PC-3 (cell line): ENCODE data around the gene EIF4ENIF1.

Experiments
- CTCF ChIP-seq: fragments of 300-600 bp; sonication (generic); conservative IDR thresholded peaks from 2 replicates; pipeline ENCODE4 v1.5.1; 2017; ENCODE audit warnings: antibody characterized with exemption, low read depth, mild to moderate bottlenecking, low read length
- EZH2 ChIP-seq: fragments of 300-600 bp; sonication (generic); IDR thresholded peaks from one replicate; pipeline ENCODE4 v1.6.1; 2017; ENCODE audit warnings: antibody characterized with exemption, mild to moderate bottlenecking, low read length; ENCODE audit not compliant: unreplicated experiment
- EZH2phosphoT487 ChIP-seq: fragments of 300-600 bp; sonication (generic); IDR thresholded peaks from 2 replicates; pipeline ENCODE4 v1.6.1; 2018; ENCODE audit warnings: mild to moderate bottlenecking, antibody characterized with exemption, low read length, borderline replicate concordance

- TF ChIP-seq CTCF (peak; percentile 69), EZH2 (no peak), EZH2phosphoT487 (no peak)
Observed at GRCh38 chr22:31451709-31452571, 37.7 kb downstream of the EIF4ENIF1 start.
